C4-2B (cell line): ENCODE results near the gene ITGA5.

Source experiments
- H3K27ac ChIP-seq: fragments of 450-650 bp; 2 replicates; pipeline ENCODE4 v1.5.1; 2017
- ZFX ChIP-seq: fragments of 450-650 bp; IDR thresholded peaks from 2 replicates; pipeline ENCODE4 v1.6.1; 2017
- TF ChIP-seq, protein P1 (sequence below): fragments of 450-650 bp; conservative IDR thresholded peaks from 2 replicates; pipeline ENCODE4 v1.5.1; 2017; ENCODE audit warnings: mild to moderate bottlenecking

The ITGA5 gene

GRCh38 chr12:54431911-54432814 lies 13.1 kb upstream of the ITGA5 start:
- H3K27ac ChIP-seq, result no peak overlapping the region
- TF ChIP-seq ZFX, result no peak
- TF ChIP-seq, protein P1, sequence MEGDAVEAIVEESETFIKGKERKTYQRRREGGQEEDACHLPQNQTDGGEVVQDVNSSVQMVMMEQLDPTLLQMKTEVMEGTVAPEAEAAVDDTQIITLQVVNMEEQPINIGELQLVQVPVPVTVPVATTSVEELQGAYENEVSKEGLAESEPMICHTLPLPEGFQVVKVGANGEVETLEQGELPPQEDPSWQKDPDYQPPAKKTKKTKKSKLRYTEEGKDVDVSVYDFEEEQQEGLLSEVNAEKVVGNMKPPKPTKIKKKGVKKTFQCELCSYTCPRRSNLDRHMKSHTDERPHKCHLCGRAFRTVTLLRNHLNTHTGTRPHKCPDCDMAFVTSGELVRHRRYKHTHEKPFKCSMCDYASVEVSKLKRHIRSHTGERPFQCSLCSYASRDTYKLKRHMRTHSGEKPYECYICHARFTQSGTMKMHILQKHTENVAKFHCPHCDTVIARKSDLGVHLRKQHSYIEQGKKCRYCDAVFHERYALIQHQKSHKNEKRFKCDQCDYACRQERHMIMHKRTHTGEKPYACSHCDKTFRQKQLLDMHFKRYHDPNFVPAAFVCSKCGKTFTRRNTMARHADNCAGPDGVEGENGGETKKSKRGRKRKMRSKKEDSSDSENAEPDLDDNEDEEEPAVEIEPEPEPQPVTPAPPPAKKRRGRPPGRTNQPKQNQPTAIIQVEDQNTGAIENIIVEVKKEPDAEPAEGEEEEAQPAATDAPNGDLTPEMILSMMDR, result no peak

DNA sequence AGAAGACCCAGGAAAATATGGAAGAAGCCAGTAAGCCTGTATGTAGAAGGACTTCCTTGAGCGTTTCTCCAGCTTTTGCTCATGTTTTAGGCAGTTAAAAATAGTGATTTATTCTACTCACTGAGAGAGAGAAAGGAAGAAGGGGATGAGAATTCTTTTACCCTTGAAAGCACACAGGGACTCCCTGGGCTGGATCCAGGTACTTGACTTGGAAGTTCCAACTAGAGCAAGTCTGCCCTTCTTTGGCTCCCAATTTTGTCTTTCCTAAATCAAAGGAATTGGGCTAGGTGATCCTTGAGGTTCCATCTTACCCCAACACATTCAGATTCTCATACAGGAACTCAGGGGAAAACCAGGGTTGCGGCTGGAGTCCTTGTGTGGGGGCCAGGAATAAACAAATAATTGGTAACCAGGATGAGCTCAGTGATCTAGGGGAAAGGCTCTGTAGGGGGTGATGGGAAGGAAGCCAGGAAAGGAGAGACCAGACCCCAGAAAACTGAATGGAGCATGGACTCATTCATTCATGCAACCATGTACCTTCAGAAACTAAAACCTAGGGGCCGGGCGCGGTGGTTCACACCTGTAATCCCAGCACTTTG lies 11.5 kb upstream of the ITGA5 start:
- H3K27ac ChIP-seq, result no peak overlapping the region
- no peak for TF ChIP-seq ZFX
- TF ChIP-seq, protein P1, result no peak

DNA sequence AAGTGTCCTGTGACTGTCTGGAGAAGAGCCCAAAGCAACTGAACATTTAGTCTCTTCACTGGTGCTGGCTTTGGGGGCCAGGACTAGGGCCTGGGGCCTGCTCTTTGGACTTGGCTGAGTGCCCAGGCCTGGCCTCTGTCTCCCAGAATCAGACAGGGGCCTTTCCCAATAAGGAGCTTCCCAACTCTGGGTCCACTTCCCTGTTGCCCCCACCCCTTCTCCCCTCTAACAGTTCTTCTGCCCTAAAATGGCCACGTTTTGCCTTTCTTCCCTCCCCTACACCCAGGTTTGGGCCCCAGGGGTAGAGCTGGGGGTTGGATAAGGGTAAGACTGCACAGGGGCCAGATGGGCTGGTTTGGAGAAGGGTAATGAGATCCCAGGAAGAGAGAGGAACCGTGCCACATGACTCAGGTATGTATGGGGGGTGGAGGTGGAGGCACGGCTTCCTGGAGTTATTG lies 10.0 kb upstream of the ITGA5 start:
- no peak overlapping the region for H3K27ac ChIP-seq

GRCh38 chr12:54428050-54429013 lies 9.3 kb upstream of the ITGA5 start:
- H3K27ac ChIP-seq, result no peak overlapping the region

More for the DNA sequence above, 10.0 kb upstream of the ITGA5 start:
- TF ChIP-seq, protein P1, result no peak
- TF ChIP-seq ZFX, result no peak

DNA sequence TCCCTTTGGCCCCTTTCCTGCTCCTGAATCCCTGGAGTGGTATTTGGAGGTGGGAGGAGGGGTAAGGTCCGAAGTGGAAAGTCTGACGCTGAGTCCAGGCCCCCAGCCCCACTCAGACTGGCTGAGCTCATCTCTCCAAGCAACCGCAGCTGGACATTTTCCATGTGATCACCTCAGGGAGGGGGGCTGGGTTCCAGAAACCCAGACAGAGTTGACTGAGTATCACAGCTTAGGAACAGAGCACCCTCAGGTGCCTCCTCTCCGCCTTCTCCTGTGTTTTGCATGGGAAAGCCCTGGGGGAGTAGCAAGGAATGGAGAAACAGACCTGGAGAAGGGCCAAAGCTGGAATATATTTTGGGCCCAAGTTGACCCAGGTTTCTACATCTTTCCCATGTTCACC lies 8.0 kb upstream of the ITGA5 start:
- no peak overlapping the region for H3K27ac ChIP-seq
- TF ChIP-seq, protein P1, result no peak
- no peak for TF ChIP-seq ZFX

More at GRCh38 chr12:54428050-54429013, 9.3 kb upstream of the ITGA5 start:
- no peak for TF ChIP-seq ZFX
- TF ChIP-seq, protein P1, result no peak

DNA sequence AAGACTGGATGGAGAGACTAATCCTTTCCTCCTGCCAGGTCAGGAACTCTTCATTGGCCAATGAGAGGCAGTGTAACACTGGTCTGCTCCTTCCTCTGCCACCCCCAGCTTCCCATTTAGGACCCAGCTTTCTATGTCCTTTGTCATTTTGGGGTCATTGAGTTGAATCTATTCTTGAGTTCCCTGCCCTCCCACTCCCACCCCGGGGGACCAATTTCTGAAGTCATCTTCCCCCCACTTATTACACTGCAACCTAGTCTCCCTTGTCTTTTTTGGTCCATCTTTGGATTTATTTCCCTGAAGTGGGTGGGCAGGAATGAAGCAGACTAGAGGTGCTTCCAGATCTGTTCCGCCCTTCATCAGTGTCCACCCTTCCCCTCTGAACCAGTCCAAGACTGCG lies 7.6 kb upstream of the ITGA5 start:
- no peak overlapping the region for H3K27ac ChIP-seq
- TF ChIP-seq, protein P1, result no peak
- no peak for TF ChIP-seq ZFX
